Measurements from ENCODE around the gene TMEM221.

GRCh38 chr19:17469481-17470067 is 21.1 kb upstream of the TMEM221 start:
- TF ChIP-seq, protein P1, sequence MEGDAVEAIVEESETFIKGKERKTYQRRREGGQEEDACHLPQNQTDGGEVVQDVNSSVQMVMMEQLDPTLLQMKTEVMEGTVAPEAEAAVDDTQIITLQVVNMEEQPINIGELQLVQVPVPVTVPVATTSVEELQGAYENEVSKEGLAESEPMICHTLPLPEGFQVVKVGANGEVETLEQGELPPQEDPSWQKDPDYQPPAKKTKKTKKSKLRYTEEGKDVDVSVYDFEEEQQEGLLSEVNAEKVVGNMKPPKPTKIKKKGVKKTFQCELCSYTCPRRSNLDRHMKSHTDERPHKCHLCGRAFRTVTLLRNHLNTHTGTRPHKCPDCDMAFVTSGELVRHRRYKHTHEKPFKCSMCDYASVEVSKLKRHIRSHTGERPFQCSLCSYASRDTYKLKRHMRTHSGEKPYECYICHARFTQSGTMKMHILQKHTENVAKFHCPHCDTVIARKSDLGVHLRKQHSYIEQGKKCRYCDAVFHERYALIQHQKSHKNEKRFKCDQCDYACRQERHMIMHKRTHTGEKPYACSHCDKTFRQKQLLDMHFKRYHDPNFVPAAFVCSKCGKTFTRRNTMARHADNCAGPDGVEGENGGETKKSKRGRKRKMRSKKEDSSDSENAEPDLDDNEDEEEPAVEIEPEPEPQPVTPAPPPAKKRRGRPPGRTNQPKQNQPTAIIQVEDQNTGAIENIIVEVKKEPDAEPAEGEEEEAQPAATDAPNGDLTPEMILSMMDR (IDR thresholded peaks at IDR 0.05): no peak
- TF ChIP-seq POLR2A (IDR thresholded peaks at IDR 0.05): no peak

Data from heart left ventricle (tissue), 13 donors.